Kidney epithelial cell (primary cell): ENCODE measurements around the gene ERG. TPM values are rescaled to one million over a fixed set of nuclear protein-coding genes. Genes with fewer than 3 reads are reported as not detected.

Experiments used
- DNase-seq: peaks from one replicate; pipeline ENCODE4 v3.0.0-alpha.2; 2010; ENCODE audit warnings: low read depth
- H3K27me3 ChIP-seq: 2 replicates; pipeline ENCODE4 v1.6.0; 2011; ENCODE audit warnings: low read length; ENCODE audit not compliant: control insufficient read depth, insufficient read depth
- H3K36me3 ChIP-seq: 2 replicates; pipeline ENCODE4 v1.5.1; 2011; ENCODE audit warnings: low read length; ENCODE audit not compliant: control insufficient read depth, insufficient read depth
- H3K4me3 ChIP-seq: 2 replicates; pipeline ENCODE4 v1.5.1; 2011; ENCODE audit warnings: low read depth, mild to moderate bottlenecking, control low read depth, low read length
- CTCF ChIP-seq: IDR thresholded peaks from 2 replicates; pipeline ENCODE4 v1.5.1; 2011; ENCODE audit warnings: mild to moderate bottlenecking, moderate library complexity, low read length, control low read depth, inconsistent platforms; ENCODE audit not compliant: insufficient read depth, poor library complexity, severe bottlenecking
- total RNA-seq: library from RNA; depleted of rRNA; stranded (reverse); fragments of >200 nt; gene quantifications from 2 replicates; pipeline ENCODE4 v1.2.3, GENCODE V29; 2015

The ERG gene
- total RNA-seq, 1 donor from 2014 or later, result 0.29 TPM

- no peak for DNase-seq
- Histone ChIP-seq H3K36me3 (no peaks in the 10 kb centered on the region), H3K4me3 (no peak overlapping the region), H3K27me3 (peaks cover 2% of the 10 kb centered on the region)
- no peak for TF ChIP-seq CTCF
Measured at GRCh38 chr21:38476385-38476784, 21.9 kb downstream of the ERG start.

GRCh38 chr21:38475519-38475918 lies 22.8 kb downstream of the ERG start:
- no peak for DNase-seq
- Histone ChIP-seq H3K36me3 (no peaks in the 10 kb centered on the region), H3K27me3 (peaks cover 2% of the 10 kb centered on the region), H3K4me3 (no peak overlapping the region)
- no peak for TF ChIP-seq CTCF

GRCh38 chr21:38474796-38475195 lies 23.5 kb downstream of the ERG start:
- DNase-seq, result no peak
- Histone ChIP-seq H3K4me3 (no peak overlapping the region), H3K36me3 (no peaks in the 10 kb centered on the region), H3K27me3 (peaks cover 2% of the 10 kb centered on the region)
- TF ChIP-seq CTCF, result no peak

- DNase-seq, result no peak
- H3K27me3 ChIP-seq, result peaks cover 2% of the 10 kb centered on the region
- TF ChIP-seq CTCF, result no peak
- no peak overlapping the region for H3K4me3 ChIP-seq
- H3K36me3 ChIP-seq, result no peaks in the 10 kb centered on the region
Measured at GRCh38 chr21:38474124-38474523, 24.2 kb downstream of the ERG start.

- peaks cover 2% of the 10 kb centered on the region for H3K27me3 ChIP-seq
- TF ChIP-seq CTCF, result no peak
- H3K36me3 ChIP-seq, result no peaks in the 10 kb centered on the region
- DNase-seq, result no peak
- H3K4me3 ChIP-seq, result no peak overlapping the region
Measured at GRCh38 chr21:38472412-38473108, 25.7 kb downstream of the ERG start.

GRCh38 chr21:38471766-38472165 lies 26.5 kb downstream of the ERG start:
- H3K27me3 ChIP-seq, result peaks cover 2% of the 10 kb centered on the region
- DNase-seq, result no peak
- TF ChIP-seq CTCF, result no peak
- no peak overlapping the region for H3K4me3 ChIP-seq
- no peaks in the 10 kb centered on the region for H3K36me3 ChIP-seq
